ENCODE data around the gene CABP1.
"Not testable (repeated sequence)": the region's sequence is repeated elsewhere in the genome, so short reads cannot be mapped to it uniquely, and the experiment has no call there.

The CABP1 gene

DNA sequence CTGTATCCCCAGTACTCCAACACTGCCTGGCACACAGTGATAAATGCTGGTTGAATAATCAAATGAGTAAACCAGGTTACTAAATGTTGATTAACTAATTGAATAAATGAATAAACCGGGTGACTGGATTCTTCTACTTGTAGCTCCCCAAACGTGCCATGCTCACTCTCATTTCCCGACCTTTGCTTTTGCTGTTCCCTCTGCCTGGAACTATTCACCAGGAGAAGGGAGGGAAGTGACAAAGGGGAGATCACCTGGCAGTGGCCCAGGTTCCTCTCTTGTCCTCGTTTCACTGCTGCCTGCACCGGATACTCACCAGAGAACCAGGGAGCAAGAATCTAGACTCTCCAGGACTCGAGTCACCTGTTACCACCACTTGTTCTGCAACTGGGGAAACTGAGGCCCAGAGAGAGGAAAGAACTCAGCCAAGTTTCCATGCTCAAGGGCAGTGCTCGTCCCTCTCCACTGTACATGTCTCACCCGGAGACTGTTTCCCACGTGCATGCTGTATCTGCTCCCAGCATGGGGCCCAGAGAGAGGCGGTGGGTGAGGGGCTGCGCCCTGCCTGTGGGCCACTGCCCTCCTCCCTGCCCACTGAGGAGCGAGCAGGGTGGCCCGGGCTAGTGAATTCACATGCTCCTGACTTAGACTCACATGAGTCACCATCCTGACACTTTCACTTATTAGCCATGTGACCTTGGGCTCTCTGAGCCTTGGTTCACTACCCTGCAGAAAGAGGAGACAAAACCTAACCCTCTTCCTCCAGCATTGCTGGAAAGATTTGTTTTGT is 41.6 kb upstream of the CABP1 start:
- TF ChIP-seq, protein P1, sequence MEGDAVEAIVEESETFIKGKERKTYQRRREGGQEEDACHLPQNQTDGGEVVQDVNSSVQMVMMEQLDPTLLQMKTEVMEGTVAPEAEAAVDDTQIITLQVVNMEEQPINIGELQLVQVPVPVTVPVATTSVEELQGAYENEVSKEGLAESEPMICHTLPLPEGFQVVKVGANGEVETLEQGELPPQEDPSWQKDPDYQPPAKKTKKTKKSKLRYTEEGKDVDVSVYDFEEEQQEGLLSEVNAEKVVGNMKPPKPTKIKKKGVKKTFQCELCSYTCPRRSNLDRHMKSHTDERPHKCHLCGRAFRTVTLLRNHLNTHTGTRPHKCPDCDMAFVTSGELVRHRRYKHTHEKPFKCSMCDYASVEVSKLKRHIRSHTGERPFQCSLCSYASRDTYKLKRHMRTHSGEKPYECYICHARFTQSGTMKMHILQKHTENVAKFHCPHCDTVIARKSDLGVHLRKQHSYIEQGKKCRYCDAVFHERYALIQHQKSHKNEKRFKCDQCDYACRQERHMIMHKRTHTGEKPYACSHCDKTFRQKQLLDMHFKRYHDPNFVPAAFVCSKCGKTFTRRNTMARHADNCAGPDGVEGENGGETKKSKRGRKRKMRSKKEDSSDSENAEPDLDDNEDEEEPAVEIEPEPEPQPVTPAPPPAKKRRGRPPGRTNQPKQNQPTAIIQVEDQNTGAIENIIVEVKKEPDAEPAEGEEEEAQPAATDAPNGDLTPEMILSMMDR (IDR thresholded peaks at IDR 0.05; ENCODE audit: low read depth, low read length, missing control alignments) = no peak
- no peak overlapping the region for H3K4me3 ChIP-seq (replicated peaks; ENCODE audit: low read depth, low read length)
- no peak for DNase-seq (ENCODE audit: extremely low read depth, low read depth)

DNA sequence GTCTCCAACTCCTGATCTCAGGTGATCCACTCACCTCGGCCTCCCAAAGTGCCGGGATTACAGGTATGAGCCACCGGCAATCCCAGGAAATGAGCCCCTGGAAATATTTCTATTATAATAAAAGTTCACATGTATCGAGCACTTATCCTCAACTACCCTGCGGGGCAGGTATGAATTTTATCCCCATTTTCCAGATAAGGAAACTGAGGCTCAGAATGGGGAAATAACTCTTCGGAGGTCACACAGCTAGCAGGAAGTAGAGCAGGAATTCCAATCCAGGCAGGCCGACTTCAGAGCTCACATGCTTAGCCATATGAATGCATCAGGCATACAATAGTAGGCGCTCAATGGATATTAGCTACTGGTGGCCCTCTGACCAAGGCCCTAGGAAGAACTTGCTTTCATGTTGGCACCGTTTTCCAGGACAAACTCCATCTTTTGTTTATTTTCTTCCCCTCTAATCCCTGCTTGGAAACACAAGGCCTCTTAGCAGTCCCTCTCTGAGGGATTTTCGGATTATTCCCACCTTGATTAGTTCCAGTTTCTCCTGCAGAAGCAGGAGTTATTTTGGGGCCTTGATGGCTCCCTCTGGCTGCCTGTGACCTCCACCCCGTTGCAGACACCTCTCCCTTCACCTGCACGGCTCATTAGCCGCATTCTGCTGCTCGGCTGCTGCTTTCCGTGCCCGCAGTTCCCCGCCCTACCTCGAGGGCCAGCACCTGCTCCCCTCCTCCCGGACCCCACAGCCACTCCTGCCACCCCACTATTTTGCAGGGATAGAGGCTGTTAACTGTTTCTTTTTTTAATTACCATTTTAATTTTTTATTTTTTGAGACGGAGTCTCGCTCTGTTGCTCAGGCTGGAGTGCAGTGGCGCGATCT is 40.5 kb upstream of the CABP1 start:
- TF ChIP-seq, protein P1 (IDR thresholded peaks at IDR 0.05; ENCODE audit: low read depth, low read length, missing control alignments) = no peak
- DNase-seq (ENCODE audit: extremely low read depth, low read depth) = no peak

DNA sequence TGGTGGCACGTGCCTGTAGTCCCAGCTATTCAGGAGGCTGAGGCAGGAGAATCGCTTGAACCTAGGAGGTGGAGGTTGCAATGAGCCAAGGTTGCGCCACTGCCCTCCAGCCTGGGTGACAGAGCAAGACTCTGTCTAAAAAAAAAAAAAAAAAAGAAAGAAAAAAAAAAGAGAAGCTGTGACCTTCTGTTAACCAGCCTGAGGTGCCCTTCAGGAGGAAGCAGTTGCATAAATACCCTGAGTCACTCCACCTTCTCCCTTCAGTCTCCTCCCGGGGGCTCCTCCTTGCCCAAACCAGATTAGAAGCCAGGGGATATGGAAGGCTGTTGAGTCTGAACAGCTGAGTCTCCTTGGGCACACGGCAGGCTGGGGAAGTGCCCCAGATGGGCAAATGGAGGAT is 38.0 kb upstream of the CABP1 start:
- not testable (repeated sequence) for H3K4me3 ChIP-seq (replicated peaks; ENCODE audit: low read depth, low read length); DNase-seq (ENCODE audit: extremely low read depth, low read depth)

More for the DNA sequence above, 40.5 kb upstream of the CABP1 start:
- H3K4me3 ChIP-seq (replicated peaks; ENCODE audit: low read depth, low read length) = no peak overlapping the region

DNA sequence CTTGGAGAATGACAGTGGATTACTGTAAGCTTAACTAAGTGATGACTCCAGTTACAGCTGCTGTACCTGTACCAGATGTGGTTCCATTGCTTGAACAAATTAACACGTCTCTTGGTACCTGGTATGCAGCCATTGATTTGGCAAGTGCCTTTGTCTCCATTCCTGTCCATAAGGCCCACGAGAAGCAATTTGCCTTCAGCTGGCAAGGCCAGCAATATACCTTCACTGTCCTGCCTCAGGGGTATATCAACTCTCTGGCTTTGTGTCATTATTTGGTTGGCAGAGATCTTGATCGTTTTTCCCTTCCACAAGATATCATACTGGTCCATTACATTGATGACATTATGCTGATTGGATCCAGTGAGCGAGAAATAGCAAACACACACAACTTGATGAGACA is 29.9 kb upstream of the CABP1 start:
- no peak overlapping the region for H3K4me3 ChIP-seq (replicated peaks; ENCODE audit: low read depth, low read length)
- TF ChIP-seq, protein P1 (IDR thresholded peaks at IDR 0.05; ENCODE audit: low read depth, low read length, missing control alignments) = no peak
- no peak for DNase-seq (ENCODE audit: extremely low read depth, low read depth)

DNA sequence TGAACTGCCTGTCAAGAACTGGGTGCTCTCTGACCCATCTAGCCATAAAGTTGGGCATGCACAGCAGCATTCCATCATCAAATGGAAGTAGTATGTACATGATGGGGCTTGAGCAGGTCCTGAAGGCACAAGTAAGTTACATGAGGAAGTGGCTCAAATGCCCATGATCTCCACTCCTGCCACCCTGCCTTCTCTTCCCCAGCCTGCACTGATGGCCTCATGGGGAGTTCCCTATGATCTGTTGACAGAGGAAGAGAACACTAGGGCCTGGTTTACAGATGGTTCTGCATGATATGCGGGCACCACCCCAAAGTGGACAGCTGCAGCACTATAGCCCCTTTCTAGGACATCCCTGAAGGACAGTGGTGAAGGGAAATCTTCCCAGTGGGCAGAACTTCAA is 28.9 kb upstream of the CABP1 start:
- not testable (repeated sequence) for DNase-seq (ENCODE audit: extremely low read depth, low read depth)

DNA sequence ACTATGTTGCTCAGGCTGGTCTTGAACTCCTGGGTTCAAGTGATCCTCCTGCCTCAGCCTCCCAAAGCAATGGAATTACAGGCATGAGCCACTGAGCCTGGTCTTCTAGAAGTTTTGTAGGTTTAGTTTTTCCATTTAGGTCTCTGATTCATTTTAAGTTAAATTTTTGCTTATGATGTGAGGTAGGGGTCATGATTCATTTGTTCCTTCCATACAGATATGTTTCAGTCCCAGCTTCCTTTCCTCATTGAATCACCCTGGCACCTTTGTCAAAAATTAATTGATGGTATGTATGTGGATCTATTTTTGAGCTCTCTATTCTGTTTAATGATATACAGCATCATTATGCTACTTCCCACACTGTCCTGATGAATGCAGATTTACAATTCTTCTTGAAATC is 25.6 kb upstream of the CABP1 start:
- no peak for DNase-seq (ENCODE audit: extremely low read depth, low read depth)
- TF ChIP-seq, protein P1 (IDR thresholded peaks at IDR 0.05; ENCODE audit: low read depth, low read length, missing control alignments) = no peak
- H3K4me3 ChIP-seq (replicated peaks; ENCODE audit: low read depth, low read length) = no peak overlapping the region

More for the DNA sequence above, 28.9 kb upstream of the CABP1 start:
- H3K4me3 ChIP-seq (replicated peaks; ENCODE audit: low read depth, low read length) = not testable (repeated sequence)

DNA sequence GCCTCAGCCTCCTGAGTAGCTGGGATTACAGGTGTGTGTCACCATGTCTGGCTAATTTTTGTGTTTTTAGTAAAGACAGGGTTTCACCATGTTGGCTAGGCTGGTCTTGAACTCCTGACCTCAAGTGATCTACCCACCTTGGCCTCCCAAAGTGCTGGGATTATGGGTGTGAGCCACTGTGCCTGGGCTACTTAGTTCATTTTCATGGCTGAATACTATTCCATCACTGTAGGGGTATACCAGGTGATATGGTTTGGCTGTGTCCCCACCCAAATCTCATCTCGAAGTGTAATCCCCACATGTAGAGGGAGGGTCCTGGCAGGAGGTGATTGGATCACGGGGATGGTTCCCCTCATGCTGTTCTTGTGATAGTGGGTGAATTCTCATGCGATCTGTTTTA is 23.2 kb upstream of the CABP1 start:
- not testable (repeated sequence) for H3K4me3 ChIP-seq (replicated peaks; ENCODE audit: low read depth, low read length); DNase-seq (ENCODE audit: extremely low read depth, low read depth)

DNA sequence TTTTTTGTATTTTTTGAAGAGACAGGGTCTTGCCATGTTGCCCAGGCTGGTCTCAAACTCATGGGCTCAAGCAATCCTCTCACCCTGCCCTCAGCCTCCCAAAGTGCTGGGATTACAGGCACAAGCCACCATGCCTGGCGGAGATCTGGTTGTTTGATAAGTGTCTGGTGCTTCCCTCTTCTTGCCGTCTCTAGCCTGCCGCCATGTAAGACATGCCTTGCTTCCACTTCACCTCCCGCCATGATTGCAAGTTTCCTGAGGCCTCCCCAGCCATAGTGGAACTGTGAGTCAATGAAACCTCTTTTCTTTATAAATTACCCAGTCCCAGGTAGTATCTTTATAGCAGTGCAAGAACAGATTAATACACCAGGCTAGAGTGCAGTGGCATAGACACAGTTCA is 22.7 kb upstream of the CABP1 start:
- H3K4me3 ChIP-seq (replicated peaks; ENCODE audit: low read depth, low read length); DNase-seq (ENCODE audit: extremely low read depth, low read depth): not testable (repeated sequence)

Data from HFF-Myc (cell line).